ENCODE data around the gene TRMT61B. TPM values are rescaled to one million over a fixed set of nuclear protein-coding genes. Genes with fewer than 3 reads are reported as not detected.

TRMT61B gene
- total RNA-seq, 1 donor from 2014 or later, result 10.1 TPM

DNA sequence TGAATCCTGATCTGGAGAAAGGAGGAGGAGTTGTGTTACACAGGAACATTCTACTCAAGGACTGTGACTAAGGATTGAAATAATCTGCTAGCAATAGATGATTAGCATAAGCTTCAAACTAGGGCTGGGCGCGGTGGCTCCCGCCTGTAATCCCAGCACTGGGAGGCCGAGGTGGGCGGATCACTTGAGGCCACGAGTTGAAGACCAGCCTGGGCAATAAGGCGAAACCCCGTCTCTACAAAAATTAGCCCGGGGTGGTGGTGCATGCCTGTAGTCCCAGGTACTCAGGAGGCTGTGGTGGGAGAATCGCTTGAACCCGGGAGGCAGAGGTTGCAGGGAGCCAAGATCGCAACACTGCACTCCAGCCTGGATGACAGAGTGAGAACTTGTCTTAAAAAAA, 1.5 kb downstream of the TRMT61B start:
- Mint-ChIP-seq H3K27me3 (ENCODE audit: low read depth) (no peaks in the 10 kb centered on the region), H3K4me1 (ENCODE audit: low read depth) (peaks cover 36% of the 10 kb centered on the region), H3K36me3 (ENCODE audit: low read depth) (peaks cover 2% of the 10 kb centered on the region), H3K4me3 (ENCODE audit: unreplicated experiment) (peak overlapping the region; percentile 49), H3K9me3 (ENCODE audit: low read depth) (no peaks in the 10 kb centered on the region), H3K27ac (ENCODE audit: unreplicated experiment) (no peak overlapping the region)
- no peak for TF ChIP-seq CTCF (IDR thresholded peaks at IDR 0.05)
- peak; percentile 66 for DNase-seq (ENCODE audit: low spot score)

DNA sequence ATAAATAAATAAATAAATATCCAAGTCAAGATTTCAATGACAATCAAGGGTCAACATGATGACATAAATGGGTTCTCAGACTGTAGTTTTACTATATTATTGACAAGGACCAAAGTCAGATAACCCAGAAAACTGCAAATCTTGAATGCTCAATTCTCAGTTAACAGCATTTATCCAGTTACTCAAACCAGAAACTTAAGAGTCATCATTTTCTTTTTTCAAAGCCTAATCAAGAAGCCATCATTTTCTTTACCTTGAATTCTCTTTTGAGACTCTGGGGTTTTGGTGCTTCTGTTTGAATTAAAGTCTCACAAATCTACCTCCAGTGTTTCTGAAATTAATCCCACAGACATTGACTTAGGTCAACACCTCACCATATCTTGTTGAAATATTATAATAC, 14.1 kb downstream of the TRMT61B start:
- Mint-ChIP-seq H3K9me3 (ENCODE audit: low read depth) (no peaks in the 10 kb centered on the region), H3K27me3 (ENCODE audit: low read depth) (no peaks in the 10 kb centered on the region), H3K4me1 (ENCODE audit: low read depth) (peaks cover 5% of the 10 kb centered on the region), H3K4me3 (ENCODE audit: unreplicated experiment) (no peak overlapping the region), H3K36me3 (ENCODE audit: low read depth) (peaks cover 11% of the 10 kb centered on the region), H3K27ac (ENCODE audit: unreplicated experiment) (no peak overlapping the region)
- no peak for TF ChIP-seq CTCF (IDR thresholded peaks at IDR 0.05)
- no peak for DNase-seq (ENCODE audit: low spot score)

DNA sequence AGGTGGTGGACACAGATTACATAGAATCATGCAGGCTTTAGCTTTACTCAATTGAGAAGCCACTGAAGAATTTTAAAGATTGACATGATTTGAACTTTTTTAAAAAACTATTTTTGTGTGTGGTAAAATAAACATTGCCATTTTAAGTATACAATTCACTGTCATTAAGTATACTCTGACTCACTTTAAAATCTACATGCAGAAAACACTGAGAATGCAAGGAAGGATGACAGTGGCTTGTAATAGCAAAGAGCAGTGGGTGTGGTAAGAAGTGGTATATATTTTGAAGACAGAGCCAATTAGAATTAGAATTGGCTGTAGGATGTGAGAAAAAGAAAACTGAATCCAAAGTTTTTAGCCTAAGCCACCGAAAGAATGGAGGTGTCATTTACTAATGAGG, 14.9 kb downstream of the TRMT61B start:
- H3K27ac Mint-ChIP-seq (ENCODE audit: unreplicated experiment), result no peak overlapping the region
- DNase-seq (ENCODE audit: low spot score), result no peak
- H3K4me1 Mint-ChIP-seq (ENCODE audit: low read depth), result peaks cover 5% of the 10 kb centered on the region

DNA sequence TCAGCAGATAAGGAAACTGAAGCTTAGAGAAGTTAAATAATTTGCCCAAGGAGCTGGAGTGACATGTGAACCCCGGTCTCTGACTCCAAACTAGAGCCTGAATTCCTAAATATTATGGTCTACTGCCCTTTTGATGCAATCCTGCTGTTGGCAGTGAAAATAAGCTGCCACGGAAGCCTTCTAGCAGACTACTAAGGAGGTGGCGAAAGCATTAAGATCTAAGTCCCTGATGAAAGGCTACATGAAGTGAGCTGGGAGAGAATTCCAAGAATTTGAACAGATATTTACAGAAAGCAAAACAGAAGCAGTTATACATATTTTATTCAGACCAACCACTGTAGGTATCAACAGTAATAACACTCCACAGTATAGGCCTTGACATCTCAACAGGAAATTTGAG, 28.1 kb downstream of the TRMT61B start:
- Mint-ChIP-seq H3K4me1 (ENCODE audit: low read depth) (peaks cover 15% of the 10 kb centered on the region), H3K27me3 (ENCODE audit: low read depth) (no peaks in the 10 kb centered on the region), H3K4me3 (ENCODE audit: unreplicated experiment) (no peak overlapping the region), H3K27ac (ENCODE audit: unreplicated experiment) (peak overlapping the region; percentile 72), H3K9me3 (ENCODE audit: low read depth) (no peaks in the 10 kb centered on the region), H3K36me3 (ENCODE audit: low read depth) (peaks cover 2% of the 10 kb centered on the region)
- TF ChIP-seq CTCF (IDR thresholded peaks at IDR 0.05), result no peak
- no peak for DNase-seq (ENCODE audit: low spot score)

More for the DNA sequence above, 14.9 kb downstream of the TRMT61B start:
- no peaks in the 10 kb centered on the region for H3K27me3 Mint-ChIP-seq (ENCODE audit: low read depth)
- peaks cover 4% of the 10 kb centered on the region for H3K36me3 Mint-ChIP-seq (ENCODE audit: low read depth)
- H3K4me3 Mint-ChIP-seq (ENCODE audit: unreplicated experiment), result no peak overlapping the region
- no peak for TF ChIP-seq CTCF (IDR thresholded peaks at IDR 0.05)
- no peaks in the 10 kb centered on the region for H3K9me3 Mint-ChIP-seq (ENCODE audit: low read depth)

GRCh38 chr2:28838971-28839370, 31.1 kb downstream of the TRMT61B start:
- Mint-ChIP-seq H3K36me3 (ENCODE audit: low read depth) (no peaks in the 10 kb centered on the region), H3K9me3 (ENCODE audit: low read depth) (no peaks in the 10 kb centered on the region), H3K4me3 (ENCODE audit: unreplicated experiment) (no peak overlapping the region), H3K27me3 (ENCODE audit: low read depth) (no peaks in the 10 kb centered on the region), H3K4me1 (ENCODE audit: low read depth) (peaks cover 29% of the 10 kb centered on the region), H3K27ac (ENCODE audit: unreplicated experiment) (no peak overlapping the region)
- TF ChIP-seq CTCF (IDR thresholded peaks at IDR 0.05), result no peak
- DNase-seq (ENCODE audit: low spot score), result no peak
